ENCODE results near the gene PEX5L.

- TF ChIP-seq, protein P1, sequence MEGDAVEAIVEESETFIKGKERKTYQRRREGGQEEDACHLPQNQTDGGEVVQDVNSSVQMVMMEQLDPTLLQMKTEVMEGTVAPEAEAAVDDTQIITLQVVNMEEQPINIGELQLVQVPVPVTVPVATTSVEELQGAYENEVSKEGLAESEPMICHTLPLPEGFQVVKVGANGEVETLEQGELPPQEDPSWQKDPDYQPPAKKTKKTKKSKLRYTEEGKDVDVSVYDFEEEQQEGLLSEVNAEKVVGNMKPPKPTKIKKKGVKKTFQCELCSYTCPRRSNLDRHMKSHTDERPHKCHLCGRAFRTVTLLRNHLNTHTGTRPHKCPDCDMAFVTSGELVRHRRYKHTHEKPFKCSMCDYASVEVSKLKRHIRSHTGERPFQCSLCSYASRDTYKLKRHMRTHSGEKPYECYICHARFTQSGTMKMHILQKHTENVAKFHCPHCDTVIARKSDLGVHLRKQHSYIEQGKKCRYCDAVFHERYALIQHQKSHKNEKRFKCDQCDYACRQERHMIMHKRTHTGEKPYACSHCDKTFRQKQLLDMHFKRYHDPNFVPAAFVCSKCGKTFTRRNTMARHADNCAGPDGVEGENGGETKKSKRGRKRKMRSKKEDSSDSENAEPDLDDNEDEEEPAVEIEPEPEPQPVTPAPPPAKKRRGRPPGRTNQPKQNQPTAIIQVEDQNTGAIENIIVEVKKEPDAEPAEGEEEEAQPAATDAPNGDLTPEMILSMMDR (conservative IDR thresholded peaks at IDR 0.05 in 1 of 2, IDR thresholded peaks at IDR 0.05 in 1 of 2; ENCODE audit: low read depth in 1 of 2, low read length in 2 of 2), result no peak
- no peak for TF ChIP-seq EZH2 (IDR thresholded peaks at IDR 0.05; ENCODE audit: low read length, missing control alignments)
Observed at GRCh38 chr3:179791793-179792192, 244.9 kb downstream of the PEX5L start.

Data from fibroblast of lung (primary cell).